ENCODE results near the gene MRPS2. TPM values are rescaled to one million over a fixed set of nuclear protein-coding genes. Genes with fewer than 3 reads are reported as not detected.

The MRPS2 gene
- total and polyA plus RNA-seq, 9 of the 15 experiments (the other 6 are each of a cell fraction or from before 2014, with no cell fraction given), result 8.0 to 167 (median 81.3) TPM

DNA sequence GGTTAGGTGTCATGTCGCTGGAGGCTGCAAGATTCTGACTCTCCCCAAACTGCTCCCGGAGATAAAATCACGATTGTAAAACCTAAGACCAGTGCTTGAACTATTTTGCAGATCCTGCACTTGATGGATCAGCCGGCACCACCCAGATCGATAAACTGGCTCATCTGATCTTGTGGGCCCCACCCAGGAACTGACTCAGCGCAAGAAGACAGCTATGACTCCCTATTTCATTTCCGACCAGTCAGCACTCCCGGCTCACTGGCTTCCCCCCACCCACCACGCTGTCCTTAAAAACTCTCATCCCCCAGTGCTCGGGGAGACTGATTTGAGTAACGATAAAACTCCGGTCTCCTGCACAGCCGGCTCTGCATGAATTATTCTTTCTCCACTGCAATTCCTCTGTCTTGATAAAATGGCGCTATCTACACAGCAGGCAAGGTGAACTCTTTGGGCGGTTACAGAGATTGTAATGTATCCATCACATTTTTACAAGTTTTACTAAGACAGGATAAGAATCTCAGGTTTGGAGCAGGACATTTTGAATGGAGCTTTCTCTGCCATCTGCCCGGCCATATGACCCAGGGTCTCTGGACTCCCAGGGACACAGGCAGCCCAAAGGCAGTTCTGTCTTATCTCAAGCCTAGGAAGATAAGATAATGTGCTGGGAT lies 31.5 kb upstream of the MRPS2 start (continued):
- TF ChIP-seq, protein P1, sequence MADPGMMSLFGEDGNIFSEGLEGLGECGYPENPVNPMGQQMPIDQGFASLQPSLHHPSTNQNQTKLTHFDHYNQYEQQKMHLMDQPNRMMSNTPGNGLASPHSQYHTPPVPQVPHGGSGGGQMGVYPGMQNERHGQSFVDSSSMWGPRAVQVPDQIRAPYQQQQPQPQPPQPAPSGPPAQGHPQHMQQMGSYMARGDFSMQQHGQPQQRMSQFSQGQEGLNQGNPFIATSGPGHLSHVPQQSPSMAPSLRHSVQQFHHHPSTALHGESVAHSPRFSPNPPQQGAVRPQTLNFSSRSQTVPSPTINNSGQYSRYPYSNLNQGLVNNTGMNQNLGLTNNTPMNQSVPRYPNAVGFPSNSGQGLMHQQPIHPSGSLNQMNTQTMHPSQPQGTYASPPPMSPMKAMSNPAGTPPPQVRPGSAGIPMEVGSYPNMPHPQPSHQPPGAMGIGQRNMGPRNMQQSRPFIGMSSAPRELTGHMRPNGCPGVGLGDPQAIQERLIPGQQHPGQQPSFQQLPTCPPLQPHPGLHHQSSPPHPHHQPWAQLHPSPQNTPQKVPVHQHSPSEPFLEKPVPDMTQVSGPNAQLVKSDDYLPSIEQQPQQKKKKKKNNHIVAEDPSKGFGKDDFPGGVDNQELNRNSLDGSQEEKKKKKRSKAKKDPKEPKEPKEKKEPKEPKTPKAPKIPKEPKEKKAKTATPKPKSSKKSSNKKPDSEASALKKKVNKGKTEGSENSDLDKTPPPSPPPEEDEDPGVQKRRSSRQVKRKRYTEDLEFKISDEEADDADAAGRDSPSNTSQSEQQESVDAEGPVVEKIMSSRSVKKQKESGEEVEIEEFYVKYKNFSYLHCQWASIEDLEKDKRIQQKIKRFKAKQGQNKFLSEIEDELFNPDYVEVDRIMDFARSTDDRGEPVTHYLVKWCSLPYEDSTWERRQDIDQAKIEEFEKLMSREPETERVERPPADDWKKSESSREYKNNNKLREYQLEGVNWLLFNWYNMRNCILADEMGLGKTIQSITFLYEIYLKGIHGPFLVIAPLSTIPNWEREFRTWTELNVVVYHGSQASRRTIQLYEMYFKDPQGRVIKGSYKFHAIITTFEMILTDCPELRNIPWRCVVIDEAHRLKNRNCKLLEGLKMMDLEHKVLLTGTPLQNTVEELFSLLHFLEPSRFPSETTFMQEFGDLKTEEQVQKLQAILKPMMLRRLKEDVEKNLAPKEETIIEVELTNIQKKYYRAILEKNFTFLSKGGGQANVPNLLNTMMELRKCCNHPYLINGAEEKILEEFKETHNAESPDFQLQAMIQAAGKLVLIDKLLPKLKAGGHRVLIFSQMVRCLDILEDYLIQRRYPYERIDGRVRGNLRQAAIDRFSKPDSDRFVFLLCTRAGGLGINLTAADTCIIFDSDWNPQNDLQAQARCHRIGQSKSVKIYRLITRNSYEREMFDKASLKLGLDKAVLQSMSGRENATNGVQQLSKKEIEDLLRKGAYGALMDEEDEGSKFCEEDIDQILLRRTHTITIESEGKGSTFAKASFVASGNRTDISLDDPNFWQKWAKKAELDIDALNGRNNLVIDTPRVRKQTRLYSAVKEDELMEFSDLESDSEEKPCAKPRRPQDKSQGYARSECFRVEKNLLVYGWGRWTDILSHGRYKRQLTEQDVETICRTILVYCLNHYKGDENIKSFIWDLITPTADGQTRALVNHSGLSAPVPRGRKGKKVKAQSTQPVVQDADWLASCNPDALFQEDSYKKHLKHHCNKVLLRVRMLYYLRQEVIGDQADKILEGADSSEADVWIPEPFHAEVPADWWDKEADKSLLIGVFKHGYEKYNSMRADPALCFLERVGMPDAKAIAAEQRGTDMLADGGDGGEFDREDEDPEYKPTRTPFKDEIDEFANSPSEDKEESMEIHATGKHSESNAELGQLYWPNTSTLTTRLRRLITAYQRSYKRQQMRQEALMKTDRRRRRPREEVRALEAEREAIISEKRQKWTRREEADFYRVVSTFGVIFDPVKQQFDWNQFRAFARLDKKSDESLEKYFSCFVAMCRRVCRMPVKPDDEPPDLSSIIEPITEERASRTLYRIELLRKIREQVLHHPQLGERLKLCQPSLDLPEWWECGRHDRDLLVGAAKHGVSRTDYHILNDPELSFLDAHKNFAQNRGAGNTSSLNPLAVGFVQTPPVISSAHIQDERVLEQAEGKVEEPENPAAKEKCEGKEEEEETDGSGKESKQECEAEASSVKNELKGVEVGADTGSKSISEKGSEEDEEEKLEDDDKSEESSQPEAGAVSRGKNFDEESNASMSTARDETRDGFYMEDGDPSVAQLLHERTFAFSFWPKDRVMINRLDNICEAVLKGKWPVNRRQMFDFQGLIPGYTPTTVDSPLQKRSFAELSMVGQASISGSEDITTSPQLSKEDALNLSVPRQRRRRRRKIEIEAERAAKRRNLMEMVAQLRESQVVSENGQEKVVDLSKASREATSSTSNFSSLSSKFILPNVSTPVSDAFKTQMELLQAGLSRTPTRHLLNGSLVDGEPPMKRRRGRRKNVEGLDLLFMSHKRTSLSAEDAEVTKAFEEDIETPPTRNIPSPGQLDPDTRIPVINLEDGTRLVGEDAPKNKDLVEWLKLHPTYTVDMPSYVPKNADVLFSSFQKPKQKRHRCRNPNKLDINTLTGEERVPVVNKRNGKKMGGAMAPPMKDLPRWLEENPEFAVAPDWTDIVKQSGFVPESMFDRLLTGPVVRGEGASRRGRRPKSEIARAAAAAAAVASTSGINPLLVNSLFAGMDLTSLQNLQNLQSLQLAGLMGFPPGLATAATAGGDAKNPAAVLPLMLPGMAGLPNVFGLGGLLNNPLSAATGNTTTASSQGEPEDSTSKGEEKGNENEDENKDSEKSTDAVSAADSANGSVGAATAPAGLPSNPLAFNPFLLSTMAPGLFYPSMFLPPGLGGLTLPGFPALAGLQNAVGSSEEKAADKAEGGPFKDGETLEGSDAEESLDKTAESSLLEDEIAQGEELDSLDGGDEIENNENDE (IDR thresholded peaks at IDR 0.05; ENCODE audit: low read depth, low read length), result no peak
- TF ChIP-seq TSC22D4 (tag; IDR thresholded peaks at IDR 0.05) (no peak), ZNF324 (CRISPR knock-in tag; IDR thresholded peaks at IDR 0.05) (no peak), ZNF699 (CRISPR knock-in tag; IDR thresholded peaks at IDR 0.05; ENCODE audit: insufficient replicate concordance) (no peak), ZSCAN29 (IDR thresholded peaks at IDR 0.05) (no peak), ZC3H11A (IDR thresholded peaks at IDR 0.05; ENCODE audit: low read depth, low read length) (peak; percentile 27; the same call in 1 of the 2 replicates), SMAD3 (CRISPR knock-in tag; conservative IDR thresholded peaks at IDR 0.05) (no peak)
- TF ChIP-seq, protein P2, sequence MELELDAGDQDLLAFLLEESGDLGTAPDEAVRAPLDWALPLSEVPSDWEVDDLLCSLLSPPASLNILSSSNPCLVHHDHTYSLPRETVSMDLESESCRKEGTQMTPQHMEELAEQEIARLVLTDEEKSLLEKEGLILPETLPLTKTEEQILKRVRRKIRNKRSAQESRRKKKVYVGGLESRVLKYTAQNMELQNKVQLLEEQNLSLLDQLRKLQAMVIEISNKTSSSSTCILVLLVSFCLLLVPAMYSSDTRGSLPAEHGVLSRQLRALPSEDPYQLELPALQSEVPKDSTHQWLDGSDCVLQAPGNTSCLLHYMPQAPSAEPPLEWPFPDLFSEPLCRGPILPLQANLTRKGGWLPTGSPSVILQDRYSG (tag; conservative IDR thresholded peaks at IDR 0.05; ENCODE audit: low read depth), result no peak
- TF ChIP-seq, protein P3, sequence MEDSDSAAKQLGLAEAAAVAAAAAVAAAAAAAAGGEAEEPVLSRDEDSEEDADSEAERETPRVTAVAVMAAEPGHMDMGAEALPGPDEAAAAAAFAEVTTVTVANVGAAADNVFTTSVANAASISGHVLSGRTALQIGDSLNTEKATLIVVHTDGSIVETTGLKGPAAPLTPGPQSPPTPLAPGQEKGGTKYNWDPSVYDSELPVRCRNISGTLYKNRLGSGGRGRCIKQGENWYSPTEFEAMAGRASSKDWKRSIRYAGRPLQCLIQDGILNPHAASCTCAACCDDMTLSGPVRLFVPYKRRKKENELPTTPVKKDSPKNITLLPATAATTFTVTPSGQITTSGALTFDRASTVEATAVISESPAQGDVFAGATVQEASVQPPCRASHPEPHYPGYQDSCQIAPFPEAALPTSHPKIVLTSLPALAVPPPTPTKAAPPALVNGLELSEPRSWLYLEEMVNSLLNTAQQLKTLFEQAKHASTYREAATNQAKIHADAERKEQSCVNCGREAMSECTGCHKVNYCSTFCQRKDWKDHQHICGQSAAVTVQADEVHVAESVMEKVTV (CRISPR knock-in tag; IDR thresholded peaks at IDR 0.05), result no peak
- TF ChIP-seq, protein P4, sequence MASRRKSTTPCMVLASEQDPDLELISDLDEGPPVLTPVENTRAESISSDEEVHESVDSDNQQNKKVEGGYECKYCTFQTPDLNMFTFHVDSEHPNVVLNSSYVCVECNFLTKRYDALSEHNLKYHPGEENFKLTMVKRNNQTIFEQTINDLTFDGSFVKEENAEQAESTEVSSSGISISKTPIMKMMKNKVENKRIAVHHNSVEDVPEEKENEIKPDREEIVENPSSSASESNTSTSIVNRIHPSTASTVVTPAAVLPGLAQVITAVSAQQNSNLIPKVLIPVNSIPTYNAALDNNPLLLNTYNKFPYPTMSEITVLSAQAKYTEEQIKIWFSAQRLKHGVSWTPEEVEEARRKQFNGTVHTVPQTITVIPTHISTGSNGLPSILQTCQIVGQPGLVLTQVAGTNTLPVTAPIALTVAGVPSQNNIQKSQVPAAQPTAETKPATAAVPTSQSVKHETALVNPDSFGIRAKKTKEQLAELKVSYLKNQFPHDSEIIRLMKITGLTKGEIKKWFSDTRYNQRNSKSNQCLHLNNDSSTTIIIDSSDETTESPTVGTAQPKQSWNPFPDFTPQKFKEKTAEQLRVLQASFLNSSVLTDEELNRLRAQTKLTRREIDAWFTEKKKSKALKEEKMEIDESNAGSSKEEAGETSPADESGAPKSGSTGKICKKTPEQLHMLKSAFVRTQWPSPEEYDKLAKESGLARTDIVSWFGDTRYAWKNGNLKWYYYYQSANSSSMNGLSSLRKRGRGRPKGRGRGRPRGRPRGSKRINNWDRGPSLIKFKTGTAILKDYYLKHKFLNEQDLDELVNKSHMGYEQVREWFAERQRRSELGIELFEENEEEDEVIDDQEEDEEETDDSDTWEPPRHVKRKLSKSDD (conservative IDR thresholded peaks at IDR 0.05; ENCODE audit: low read length), result no peak
